Keratinocyte (primary cell): ENCODE measurements around the gene CCBE1. TPM values are rescaled to one million over a fixed set of nuclear protein-coding genes. Genes with fewer than 3 reads are reported as not detected.
A peak's percentile ranks its signal among the peaks of the same experiment; 100 is the strongest.

ENCODE experiments used
- DNase-seq: peaks from one replicate; pipeline ENCODE4 v3.0.0-alpha.2; 2011; ENCODE audit warnings: low read depth, missing footprints, low spot score
- FAIRE-seq: peaks from 2 replicates; lab custom pipeline; 2011; peaks lifted over from hg19 to GRCh38; lab: Jason Lieb, UNC
- H2AFZ ChIP-seq: 2 replicates; pipeline ENCODE4 v1.6.0; 2012; ENCODE audit warnings: low read length, control low read depth, inconsistent platforms; ENCODE audit not compliant: control insufficient read depth
- H3K27ac ChIP-seq: 2 replicates; pipeline ENCODE4 v1.5.1; 2011; ENCODE audit warnings: low read length; ENCODE audit not compliant: control insufficient read depth, insufficient read depth
- H3K27me3 ChIP-seq: 3 replicates; pipeline ENCODE4 v1.6.0; 2011; ENCODE audit warnings: low read length; ENCODE audit not compliant: control insufficient read depth, insufficient read depth; ENCODE audit errors: extremely low read depth
- H3K36me3 ChIP-seq, 2 experiments: 2 replicates in 1 of 2; 3 replicates in 1 of 2; pipeline ENCODE4 v1.5.1; 2011; ENCODE audit warnings: low read length in 2 of 2, mild to moderate bottlenecking in 1 of 2; ENCODE audit not compliant: control insufficient read depth in 2 of 2, insufficient read depth in 2 of 2; ENCODE audit errors: extremely low read depth in 1 of 2
- H3K4me1 ChIP-seq: 3 replicates; pipeline ENCODE4 v1.5.1; 2011; ENCODE audit warnings: low read length; ENCODE audit not compliant: control insufficient read depth, insufficient read depth; ENCODE audit errors: extremely low read depth
- H3K4me2 ChIP-seq: 3 replicates; pipeline ENCODE4 v1.6.0; 2011; ENCODE audit warnings: low read depth, low read length; ENCODE audit not compliant: control insufficient read depth, insufficient read depth; ENCODE audit errors: extremely low read depth
- H3K4me3 ChIP-seq, 3 experiments: fragments of 200-600 bp in 1 of 3; sonication (generic) in 1 of 3; 2 replicates in 2 of 3; 3 replicates in 1 of 3; pipeline ENCODE4 v1.5.1; 2011 to 2016; ENCODE audit warnings: low read length in 3 of 3, mild to moderate bottlenecking in 3 of 3, control low read depth in 2 of 3, inconsistent platforms in 1 of 3, low read depth in 1 of 3, mixed read lengths in 1 of 3, mixed run types in 1 of 3, moderate library complexity in 1 of 3; ENCODE audit not compliant: control insufficient read depth in 2 of 3, insufficient read depth in 2 of 3; ENCODE audit errors: extremely low read depth in 1 of 3
- H3K79me2 ChIP-seq: 2 replicates; pipeline ENCODE4 v1.6.0; 2012; ENCODE audit warnings: low read length; ENCODE audit not compliant: control insufficient read depth, insufficient read depth
- H3K9ac ChIP-seq: 3 replicates; pipeline ENCODE4 v1.6.0; 2011; ENCODE audit warnings: low read length; ENCODE audit not compliant: control insufficient read depth, insufficient read depth; ENCODE audit errors: extremely low read depth
- H3K9me1 ChIP-seq: 3 replicates; pipeline ENCODE4 v1.6.0; 2011; ENCODE audit warnings: low read length; ENCODE audit not compliant: control insufficient read depth, insufficient read depth; ENCODE audit errors: extremely low read depth
- H3K9me3 ChIP-seq: 2 replicates; pipeline ENCODE4 v1.5.1; 2012; ENCODE audit warnings: low read depth, low read length; ENCODE audit not compliant: control insufficient read depth
- H4K20me1 ChIP-seq: 3 replicates; pipeline ENCODE4 v1.6.0; 2011; ENCODE audit warnings: low read length; ENCODE audit not compliant: control insufficient read depth, insufficient read depth; ENCODE audit errors: extremely low read depth
- CTCF ChIP-seq, 3 experiments: IDR thresholded peaks in 1 of 3; conservative IDR thresholded peaks in 1 of 3; optimal IDR thresholded peaks in 1 of 3; 2 replicates in 2 of 3; 3 replicates in 1 of 3; pipeline versions ENCODE3 to v1.5.1; 2011; ENCODE audit warnings: low read length in 3 of 3, mild to moderate bottlenecking in 3 of 3, moderate library complexity in 2 of 3, control low read depth in 1 of 3, inconsistent platforms in 1 of 3; ENCODE audit not compliant: insufficient read depth in 2 of 3; ENCODE audit errors: extremely low read depth in 1 of 3
- EZH2 ChIP-seq: IDR thresholded peaks from one replicate; pipeline ENCODE4 v1.6.1; 2012; ENCODE audit warnings: inconsistent platforms, mild to moderate bottlenecking, low read length, moderate library complexity
- dilution Hi-C: fragments of 300-500 bp; cut with MboI; formaldehyde crosslinking; loops from one replicate; pipeline ENCODE4 v1.7.0; 2020; ENCODE audit warnings: low sequenced_read_pairs; ENCODE audit not compliant: extremely low pct_ligation_motif_present
- polyA plus RNA-seq, 5 experiments: library from polyadenylated mRNA; depleted of rRNA in 3 of 5; stranded (reverse) in 3 of 5; stranded (forward) in 1 of 5; unstranded in 1 of 5; fragments of >200 nt; gene quantifications; 1 replicate in 1 of 5; 2 replicates in 3 of 5; 3 replicates in 1 of 5; pipeline versions ENCODE4 v1.2.1 to v1.2.3, GENCODE V29; 2011 to 2012; ENCODE audit warnings: missing spikeins in 2 of 5, low read depth in 1 of 5, low replicate concordance in 1 of 5

Gene CCBE1
- polyA plus RNA-seq, 1 donor (not counting 4 experiments of a cell fraction or from before 2014, with no cell fraction given), result 20.1 TPM

GRCh38 chr18:59725142-59725541 lies 27.9 kb upstream of the CCBE1 start:
- FAIRE-seq (no peak), DNase-seq (no peak)
- H3K4me1 ChIP-seq, result peaks cover 4% of the 10 kb centered on the region
- H3K9me3 ChIP-seq, result no peaks in the 10 kb centered on the region
- H3K9me1 ChIP-seq, result no peaks in the 10 kb centered on the region
- TF ChIP-seq EZH2, result no peak
- no peak overlapping the region for H3K4me3 ChIP-seq
- H3K4me2 ChIP-seq, result no peak overlapping the region
- no peaks in the 10 kb centered on the region for H3K27me3 ChIP-seq
- no peak overlapping the region for H2AFZ ChIP-seq
- no peaks in the 10 kb centered on the region for H3K79me2 ChIP-seq
- H3K36me3 ChIP-seq, result no peaks in the 10 kb centered on the region
- no peak overlapping the region for H3K9ac ChIP-seq
- H3K27ac ChIP-seq, result no peak overlapping the region
- no peaks in the 10 kb centered on the region for H4K20me1 ChIP-seq
- dilution Hi-C loops, result no loop called here

- H3K27me3 ChIP-seq, result no peaks in the 10 kb centered on the region
- H3K79me2 ChIP-seq, result no peaks in the 10 kb centered on the region
- H3K9me1 ChIP-seq, result no peaks in the 10 kb centered on the region
- no peak overlapping the region for H3K4me3 ChIP-seq
- no peak overlapping the region for H2AFZ ChIP-seq
- no peak overlapping the region for H3K27ac ChIP-seq
- H3K4me2 ChIP-seq, result no peak overlapping the region
- FAIRE-seq (peak; percentile 62), DNase-seq (no peak)
- H4K20me1 ChIP-seq, result no peaks in the 10 kb centered on the region
- H3K9ac ChIP-seq, result no peak overlapping the region
- peaks cover 13% of the 10 kb centered on the region for H3K4me1 ChIP-seq
- H3K9me3 ChIP-seq, result no peaks in the 10 kb centered on the region
- no peaks in the 10 kb centered on the region for H3K36me3 ChIP-seq
- dilution Hi-C loops, result no loop called here
- TF ChIP-seq CTCF (optimal IDR thresholded peaks at IDR 0.05 in 1 of 3, IDR thresholded peaks at IDR 0.05 in 1 of 3, conservative IDR thresholded peaks at IDR 0.05 in 1 of 3; ENCODE audit: extremely low read depth in 1 of 3, insufficient read depth in 2 of 3, low read length in 3 of 3) (no peak), EZH2 (no peak)
These were observed 26.9 kb upstream of the CCBE1 start for GRCh38 chr18:59724103-59724502.

DNA sequence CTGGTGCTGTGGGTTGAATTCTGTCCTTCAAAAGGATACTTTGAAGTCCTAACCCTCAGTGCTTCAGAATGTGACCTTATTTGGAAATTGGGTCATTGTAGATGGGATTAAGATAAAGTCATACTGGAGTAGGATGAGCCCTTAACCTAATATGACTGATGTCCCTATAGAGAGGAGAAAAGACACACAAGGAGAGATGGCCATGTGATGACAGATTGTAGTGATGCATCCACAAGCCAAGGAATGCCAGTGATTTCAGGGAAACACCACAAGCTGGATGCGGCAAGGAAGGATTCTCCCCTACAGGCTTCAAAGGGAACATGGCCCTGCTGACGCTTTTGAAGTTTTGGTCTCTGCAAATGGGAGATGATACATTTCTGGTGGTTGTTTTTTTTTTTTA lies 24.7 kb upstream of the CCBE1 start:
- Histone ChIP-seq H2AFZ (no peak overlapping the region), H3K27me3 (no peaks in the 10 kb centered on the region), H3K9me1 (no peaks in the 10 kb centered on the region), H3K9me3 (no peaks in the 10 kb centered on the region), H3K4me3 (no peak overlapping the region), H3K79me2 (no peaks in the 10 kb centered on the region), H3K27ac (no peak overlapping the region), H3K36me3 (no peaks in the 10 kb centered on the region), H4K20me1 (no peaks in the 10 kb centered on the region), H3K4me1 (peaks cover 35% of the 10 kb centered on the region), H3K4me2 (no peak overlapping the region), H3K9ac (no peak overlapping the region)
- FAIRE-seq (no peak), DNase-seq (no peak)
- TF ChIP-seq EZH2, result no peak
- TF ChIP-seq CTCF (optimal IDR thresholded peaks at IDR 0.05 in 1 of 3, IDR thresholded peaks at IDR 0.05 in 1 of 3, conservative IDR thresholded peaks at IDR 0.05 in 1 of 3; ENCODE audit: extremely low read depth in 1 of 3, insufficient read depth in 2 of 3, low read length in 3 of 3), result no peak
- dilution Hi-C loops, result no loop called here
